Stomach (tissue), 9 donors: ENCODE measurements around the gene ARID2. TPM values are rescaled to one million over a fixed set of nuclear protein-coding genes. Genes with fewer than 3 reads are reported as not detected.

Experiments
- DNase-seq, 2 donors: peaks; one replicate each; pipeline versions ENCODE4 v3.0.0 to v3.0.0-alpha.2; 2013 to 2019
- H3K27ac ChIP-seq, 5 donors: fragments of 200-600 bp in 4 of 5; sonication (generic) in 4 of 5; one replicate each; pipeline ENCODE4 v1.5.1; 2013 to 2019; ENCODE audit warnings: mild to moderate bottlenecking in 1 of 5, moderate library complexity in 1 of 5
- H3K27me3 ChIP-seq, 3 donors: fragments of 200-600 bp; sonication (generic); one replicate each; pipeline ENCODE4 v1.5.1; 2017 to 2019; ENCODE audit warnings: mixed run types in 1 of 3
- H3K36me3 ChIP-seq, 4 donors: fragments of 200-600 bp; sonication (generic); 1 replicate in 3 of 4; 2 replicates in 1 of 4; pipeline ENCODE4 v1.5.1; 2016 to 2019
- H3K4me1 ChIP-seq, 4 donors: fragments of 200-600 bp; sonication (generic); one replicate each; pipeline ENCODE4 v1.5.1; 2016 to 2019
- H3K4me3 ChIP-seq, 4 donors: fragments of 200-600 bp; sonication (generic) in 3 of 4; one replicate each; pipeline ENCODE4 v1.5.1; 2016 to 2019; ENCODE audit warnings: mild to moderate bottlenecking in 1 of 4
- H3K9me3 ChIP-seq, 4 donors: fragments of 200-600 bp; sonication (generic); one replicate each; pipeline ENCODE4 v1.5.1; 2016 to 2019
- EP300 ChIP-seq: sonication (generic); formaldehyde crosslinking; IDR thresholded peaks from one replicate; pipeline ENCODE4 v1.6.1; 2017; ENCODE audit warnings: antibody characterized with exemption
- POLR2A ChIP-seq, 4 donors: fragments of 450-650 bp; IDR thresholded peaks; one replicate each; pipeline ENCODE4 v1.6.1; 2016; ENCODE audit warnings: antibody characterized with exemption in 4 of 4, control low read depth in 2 of 4, mild to moderate bottlenecking in 1 of 4, moderate library complexity in 1 of 4
- POLR2AphosphoS5 ChIP-seq, 3 donors: sonication (generic); formaldehyde crosslinking; IDR thresholded peaks; one replicate each; pipeline ENCODE4 v1.6.1; 2016; ENCODE audit warnings: antibody characterized with exemption in 3 of 3
- WGBS, 5 donors: extraction: QIAGEN DNeasy Blood & Tissue Kit in 3 of 5; methylation state at CpG; one replicate each; pipeline versions ENCODE4 v1.1.5 to v1.1.7; 2013 to 2018; 5-methylcytosine and 5-hydroxymethylcytosine counted together
- intact Hi-C: fragments of 100-400 bp; cut with DNase I; formaldehyde crosslinking; loops from one replicate; pipeline ENCODE4 v1.15.1; 2023; ENCODE audit warnings: low total_unique reads
- polyA plus RNA-seq, 3 donors: library from polyadenylated mRNA; stranded (reverse); fragments of 200-250 nt; gene quantifications; one replicate each; pipeline ENCODE4 v1.2.3, GENCODE V29; 2013
- total RNA-seq, 5 donors: library from RNA; depleted of rRNA; stranded (reverse); fragments of >200 nt; gene quantifications; one replicate each; pipeline versions ENCODE4 v1.1.0 to v1.2.3, GENCODE V29; 2014 to 2016
- TF ChIP-seq, protein P1 (sequence below), 7 experiments: fragments of 450-650 bp in 4 of 7; fragments of 200-600 bp in 3 of 7; sonication (generic) in 3 of 7; IDR thresholded peaks; one replicate each; pipeline ENCODE4 v1.5.1; 2016 to 2019; ENCODE audit warnings: antibody characterized with exemption in 7 of 7, control low read depth in 2 of 7, mild to moderate bottlenecking in 1 of 7
- donor health status: healthy with polysubstance abuse.
- donor health status: Bipolar disorder and iron deficiency.
- donor health status: healthy.

Gene ARID2
- total and polyA plus RNA-seq, 8 donors, result 2.6 to 80.4 (median 13.6) TPM

DNA sequence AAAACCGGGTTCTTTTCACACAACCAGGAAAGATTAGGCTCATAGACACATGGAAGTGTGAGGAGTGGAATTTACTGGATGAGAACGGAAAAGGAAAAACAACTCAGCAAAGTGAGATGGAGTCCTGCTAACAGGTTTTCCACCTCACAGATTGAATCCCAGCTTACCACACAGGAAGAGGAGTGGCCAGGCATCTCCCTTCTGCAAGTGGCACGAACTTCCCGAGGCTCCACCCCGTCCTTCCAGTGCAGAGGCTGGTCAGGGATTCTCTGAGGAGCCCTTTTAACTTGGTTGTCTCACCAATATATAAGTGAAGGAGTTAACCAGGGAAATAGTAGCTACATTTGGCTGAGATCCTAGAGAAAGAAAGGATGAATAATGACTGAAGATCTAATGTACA is 158.0 kb downstream of the ARID2 start:
- TF ChIP-seq EP300, result no peak
- TF ChIP-seq, protein P1, sequence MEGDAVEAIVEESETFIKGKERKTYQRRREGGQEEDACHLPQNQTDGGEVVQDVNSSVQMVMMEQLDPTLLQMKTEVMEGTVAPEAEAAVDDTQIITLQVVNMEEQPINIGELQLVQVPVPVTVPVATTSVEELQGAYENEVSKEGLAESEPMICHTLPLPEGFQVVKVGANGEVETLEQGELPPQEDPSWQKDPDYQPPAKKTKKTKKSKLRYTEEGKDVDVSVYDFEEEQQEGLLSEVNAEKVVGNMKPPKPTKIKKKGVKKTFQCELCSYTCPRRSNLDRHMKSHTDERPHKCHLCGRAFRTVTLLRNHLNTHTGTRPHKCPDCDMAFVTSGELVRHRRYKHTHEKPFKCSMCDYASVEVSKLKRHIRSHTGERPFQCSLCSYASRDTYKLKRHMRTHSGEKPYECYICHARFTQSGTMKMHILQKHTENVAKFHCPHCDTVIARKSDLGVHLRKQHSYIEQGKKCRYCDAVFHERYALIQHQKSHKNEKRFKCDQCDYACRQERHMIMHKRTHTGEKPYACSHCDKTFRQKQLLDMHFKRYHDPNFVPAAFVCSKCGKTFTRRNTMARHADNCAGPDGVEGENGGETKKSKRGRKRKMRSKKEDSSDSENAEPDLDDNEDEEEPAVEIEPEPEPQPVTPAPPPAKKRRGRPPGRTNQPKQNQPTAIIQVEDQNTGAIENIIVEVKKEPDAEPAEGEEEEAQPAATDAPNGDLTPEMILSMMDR (IDR thresholded peaks at IDR 0.05), result no peak
- TF ChIP-seq POLR2A (IDR thresholded peaks at IDR 0.05), result no peak
- TF ChIP-seq POLR2AphosphoS5 (IDR thresholded peaks at IDR 0.05), result no peak
- Histone ChIP-seq H3K36me3 (peaks cover 12 to 34% (median 31%) of the 10 kb centered on the region in 4 donors), H3K9me3 (peaks cover 0 to 5% (median 0%) of the 10 kb centered on the region in 4 donors), H3K27me3 (no peaks in the 10 kb centered on the region), H3K27ac (no peak overlapping the region), H3K4me1 (no peaks in the 10 kb centered on the region), H3K4me3 (no peak overlapping the region)
- intact Hi-C loops, result no loop called here
- 81 to 96% (median 93%) methylated on average over 5 of the region's 5 CpGs for WGBS, 5 donors
- no peak for DNase-seq

DNA sequence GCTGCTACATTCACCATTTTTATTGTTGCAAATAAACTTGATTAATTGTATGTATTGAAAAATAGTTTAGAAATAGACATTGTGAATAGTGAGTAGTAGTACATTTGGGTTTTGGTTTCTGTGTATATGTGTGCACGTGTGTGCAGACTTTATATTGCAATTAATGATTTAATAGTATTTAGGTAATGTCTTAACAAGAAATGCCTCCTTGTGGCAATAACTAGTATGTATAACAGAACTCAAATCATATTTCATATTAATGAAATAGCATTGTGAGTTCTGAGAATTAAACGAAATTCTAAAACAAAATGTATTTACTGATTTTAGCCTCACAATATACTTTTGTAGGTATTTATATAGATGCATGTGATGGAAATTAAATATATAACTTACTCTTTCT is 160.8 kb downstream of the ARID2 start:
- DNase-seq, result no peak
- Histone ChIP-seq H3K36me3 (peaks cover 14 to 59% (median 53%) of the 10 kb centered on the region in 4 donors), H3K27me3 (no peaks in the 10 kb centered on the region), H3K9me3 (peaks cover 0 to 3% (median 0%) of the 10 kb centered on the region in 4 donors), H3K4me3 (no peak overlapping the region), H3K27ac (no peak overlapping the region), H3K4me1 (no peaks in the 10 kb centered on the region)
- 75 to 87% (median 86%) methylated on average over 2 of the region's 2 CpGs for WGBS, 5 donors
- intact Hi-C loops, result no loop called here
- no peak for TF ChIP-seq POLR2A (IDR thresholded peaks at IDR 0.05)
- TF ChIP-seq, protein P1 (IDR thresholded peaks at IDR 0.05), result no peak
- no peak for TF ChIP-seq EP300
- TF ChIP-seq POLR2AphosphoS5 (IDR thresholded peaks at IDR 0.05), result no peak

GRCh38 chr12:45893240-45893639 is 163.7 kb downstream of the ARID2 start:
- Histone ChIP-seq H3K9me3 (no peaks in the 10 kb centered on the region), H3K27ac (no peak overlapping the region), H3K36me3 (peaks cover 9 to 69% (median 65%) of the 10 kb centered on the region in 4 donors), H3K4me1 (no peaks in the 10 kb centered on the region), H3K4me3 (no peak overlapping the region), H3K27me3 (no peaks in the 10 kb centered on the region)
- 67 to 77% (median 71%) methylated on average over 4 of the region's 4 CpGs for WGBS, 5 donors
- intact Hi-C loops, result no loop called here
- DNase-seq, result no peak
- TF ChIP-seq POLR2A (IDR thresholded peaks at IDR 0.05) (no peak), POLR2AphosphoS5 (IDR thresholded peaks at IDR 0.05) (no peak), EP300 (no peak)
- TF ChIP-seq, protein P1 (IDR thresholded peaks at IDR 0.05), result no peak

GRCh38 chr12:45895961-45896360 is 166.5 kb downstream of the ARID2 start:
- DNase-seq, result no peak
- Histone ChIP-seq H3K4me1 (no peaks in the 10 kb centered on the region), H3K4me3 (no peak overlapping the region), H3K27me3 (no peaks in the 10 kb centered on the region), H3K9me3 (no peaks in the 10 kb centered on the region), H3K27ac (no peak overlapping the region), H3K36me3 (peaks cover 9 to 87% (median 80%) of the 10 kb centered on the region in 4 donors)
- no peak for TF ChIP-seq POLR2A (IDR thresholded peaks at IDR 0.05)
- TF ChIP-seq, protein P1 (IDR thresholded peaks at IDR 0.05), result no peak
- no peak for TF ChIP-seq POLR2AphosphoS5 (IDR thresholded peaks at IDR 0.05)
- no peak for TF ChIP-seq EP300
- intact Hi-C loops, result no loop called here
- 92 to 96% (median 95%) methylated on average over 4 of the region's 4 CpGs for WGBS, 5 donors
